ENCODE measurements around the gene CYP4F3. TPM values are rescaled to one million over a fixed set of nuclear protein-coding genes. Genes with fewer than 3 reads are reported as not detected.

The CYP4F3 gene
- total RNA-seq, 1 experiment from 2014 or later = not detected

DNA sequence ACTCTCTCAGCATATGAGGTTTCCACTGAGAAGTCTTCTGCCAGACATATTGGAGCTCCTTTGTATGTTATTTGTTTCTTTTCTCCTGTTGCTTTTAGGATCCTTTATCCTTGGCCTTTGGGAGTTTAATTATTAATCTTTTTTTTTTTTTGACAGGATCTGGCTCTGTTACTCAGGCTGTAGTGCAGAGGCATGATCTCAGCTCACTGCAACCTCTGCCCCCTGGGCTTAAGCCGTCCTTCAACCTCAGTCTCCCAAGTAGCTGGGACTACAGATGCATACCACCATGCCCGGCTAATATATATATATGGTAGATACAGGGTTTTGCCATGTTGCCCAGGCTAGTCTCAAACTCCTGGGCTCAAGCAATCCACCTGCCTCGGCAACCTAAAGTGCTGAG lies 6.6 kb upstream of the CYP4F3 start:
- Histone ChIP-seq H3K9me3 (ENCODE audit: control insufficient read depth, low read depth, low read length) (peaks cover 71% of the 10 kb centered on the region), H2BK20ac (ENCODE audit: low read depth, low read length, poor library complexity, severe bottlenecking) (no peak overlapping the region), H2BK5ac (ENCODE audit: insufficient read length, low read length) (no peak overlapping the region), H4K8ac (replicated peaks; ENCODE audit: insufficient read length, low read depth, low read length) (no peak overlapping the region), H4K20me1 (ENCODE audit: control insufficient read depth, insufficient read depth, insufficient read length) (no peaks in the 10 kb centered on the region), H3K4ac (ENCODE audit: low read depth, low read length) (no peak overlapping the region), H2BK12ac (ENCODE audit: insufficient read length, low read depth, low read length) (no peak overlapping the region), H2AK5ac (ENCODE audit: insufficient read length, low read length) (no peak overlapping the region), H3K14ac (ENCODE audit: insufficient read depth, low read length) (no peak overlapping the region), H3K4me1 (ENCODE audit: insufficient read depth, low read length) (no peaks in the 10 kb centered on the region), H3K27me3 (ENCODE audit: insufficient read depth, low read length) (no peaks in the 10 kb centered on the region), H3T11ph (ENCODE audit: low read length) (no peak overlapping the region), H3K23me2 (ENCODE audit: insufficient read length, low read depth, low read length, poor library complexity, severe bottlenecking) (no peaks in the 10 kb centered on the region), H4K5ac (ENCODE audit: insufficient read length, low read depth, low read length) (no peak overlapping the region), H3K56ac (ENCODE audit: insufficient read length, low read depth, low read length) (no peak overlapping the region), H3K79me2 (ENCODE audit: insufficient read depth, low read length) (no peaks in the 10 kb centered on the region), H3K27ac (ENCODE audit: insufficient read length, low read depth, low read length) (no peak overlapping the region), H3K4me2 (ENCODE audit: insufficient read depth, insufficient read length, low read length) (no peak overlapping the region), H3K23ac (ENCODE audit: insufficient read length, low read depth, low read length) (no peak overlapping the region), H3K79me1 (ENCODE audit: insufficient read depth, low read depth, low read length, poor library complexity, severe bottlenecking) (no peaks in the 10 kb centered on the region), H3K18ac (ENCODE audit: insufficient read length, low read depth, low read length) (no peak overlapping the region), H2AFZ (ENCODE audit: low read length) (no peak overlapping the region), H4K91ac (ENCODE audit: insufficient read length, low read depth, low read length) (no peak overlapping the region), H3K9ac (ENCODE audit: extremely low read depth, insufficient read length, low read length) (no peak overlapping the region), H2BK120ac (ENCODE audit: low read depth, low read length, poor library complexity, severe bottlenecking) (no peak overlapping the region), H2BK15ac (ENCODE audit: low read depth, low read length) (no peak overlapping the region)
- WGBS (ENCODE audit: extremely low coverage, insufficient read length, low lambda C conversion rate) = no CpG with 5 or more reads among the region's 3 CpGs
- H3K27ac Mint-ChIP-seq = no peak overlapping the region
- no peak overlapping the region for H3K4me3 Mint-ChIP-seq
- H3K27me3 Mint-ChIP-seq (ENCODE audit: low read depth) = peaks cover 1% of the 10 kb centered on the region; the same call in 1 of the 2 replicates
- H3K9me3 Mint-ChIP-seq = peaks cover 76 to 87% of the 10 kb centered on the region in 2 experiments
- no peaks in the 10 kb centered on the region for H3K4me1 Mint-ChIP-seq
- DNase-seq = no peak
- peaks cover 0 to 11% (median 3%) of the 10 kb centered on the region in 3 experiments; a peak in 4 of 7 replicates for H3K36me3 Mint-ChIP-seq (ENCODE audit: insufficient read depth in 1 of 3, low read depth in 3 of 3)
- TF ChIP-seq CTCF (conservative IDR thresholded peaks at IDR 0.05) = no peak

Data from H9 (cell line).